HCT116 (cell line): ENCODE measurements around the gene KMT2E. TPM values are rescaled to one million over a fixed set of nuclear protein-coding genes. Genes with fewer than 3 reads are reported as not detected.

Experiments used
- ATAC-seq: fragments of 200-7000 bp; cut with Tn5 transposase; 2 replicates; pipeline ENCODE4 v1.9.1; 2020; ENCODE audit warnings: mild to moderate bottlenecking, moderate library complexity
- BruUV-seq: library from RNA; stranded (reverse); fragments of 400-500 nt; replicated peaks from 2 replicates; lab custom pipeline; 2021; lab: Mats Ljungman, UMichigan
- CTCF ChIA-PET: fragments of 300-600 bp; sonication (Branson Sonifier 250); formaldehyde crosslinking; loops from one replicate; lab custom pipeline; 2021; ENCODE audit warnings: antibody characterized with exemption; lab: Charles Lee
- POLR2A ChIA-PET: fragments of 300-600, 350-600 bp; sonication (Branson Sonifier 250); formaldehyde crosslinking; loops from one replicate; lab custom pipeline; 2021; ENCODE audit warnings: antibody characterized with exemption; lab: Charles Lee
- RAD21 ChIA-PET, 2 experiments: fragments of 300-600 bp; sonication (Branson Sonifier 250); formaldehyde crosslinking; loops; one replicate each; lab custom pipeline; 2023; ENCODE audit warnings: low total read pairs in 2 of 2; ENCODE audit not compliant: uncharacterized antibody in 2 of 2, unreplicated experiment in 2 of 2, low non-redundant PET in 1 of 2; lab: Charles Lee
- DNase-seq: peaks from one replicate; pipeline ENCODE4 v3.0.0-alpha.2; 2010; ENCODE audit warnings: low read depth, low spot score
- H2AFZ ChIP-seq: fragments of 200-600 bp; shearing (Covaris generic), sonication (generic); 2 replicates; pipeline ENCODE4 v1.6.1; 2017; ENCODE audit warnings: low read depth, mixed run types, mixed read lengths, antibody characterized with exemption, low read length; ENCODE audit not compliant: poor library complexity, severe bottlenecking
- H3K27ac ChIP-seq: 2 replicates; pipeline ENCODE4 v1.5.1; 2012; ENCODE audit warnings: low read depth, low read length
- H3K27me3 ChIP-seq: fragments of 200-600 bp; sonication (generic); 2 replicates; pipeline ENCODE4 v1.6.1; 2016; ENCODE audit warnings: mixed run types, low read length, mixed read lengths; ENCODE audit not compliant: insufficient read depth
- H3K36me3 ChIP-seq, 2 experiments: fragments of 200-500 bp in 1 of 2; fragments of 200-600 bp in 1 of 2; sonication (Bioruptor generic) in 1 of 2; sonication (generic) in 1 of 2; 2 replicates each; pipeline versions ENCODE4 v1.5.1 to v1.6.1; 2014 to 2016; ENCODE audit warnings: low read length in 2 of 2, inconsistent platforms in 1 of 2, mixed read lengths in 1 of 2, mixed run types in 1 of 2; ENCODE audit not compliant: insufficient read depth in 2 of 2, control insufficient read depth in 1 of 2
- H3K4me1 ChIP-seq, 2 experiments: fragments of 200-600 bp in 1 of 2; sonication (generic) in 1 of 2; 2 replicates each; pipeline versions ENCODE4 v1.5.1 to v1.6.1; 2012 to 2017; ENCODE audit warnings: low read length in 2 of 2, inconsistent platforms in 1 of 2, mild to moderate bottlenecking in 1 of 2, mixed read lengths in 1 of 2, mixed run types in 1 of 2, moderate library complexity in 1 of 2; ENCODE audit not compliant: insufficient read depth in 2 of 2, control insufficient read depth in 1 of 2
- H3K4me2 ChIP-seq: fragments of 200-600 bp; sonication (generic); 2 replicates; pipeline ENCODE4 v1.6.1; 2017; ENCODE audit warnings: mixed run types, low read length, mixed read lengths
- H3K4me3 ChIP-seq, 2 experiments: fragments of 200-600 bp in 1 of 2; sonication (generic) in 1 of 2; replicated peaks in 1 of 2; 2 replicates each; pipeline ENCODE4 v1.5.1; 2011 to 2016; ENCODE audit warnings: low read length in 2 of 2, control low read depth in 1 of 2, low read depth in 1 of 2, mild to moderate bottlenecking in 1 of 2, mixed read lengths in 1 of 2, mixed run types in 1 of 2
- H3K79me2 ChIP-seq: fragments of 200-600 bp; sonication (generic); 2 replicates; pipeline ENCODE4 v1.6.1; 2017; ENCODE audit warnings: mild to moderate bottlenecking, mixed run types, low read length, moderate library complexity, mixed read lengths; ENCODE audit not compliant: insufficient read depth
- H3K9ac ChIP-seq: fragments of 200-600 bp; sonication (generic); 2 replicates; pipeline ENCODE4 v1.6.1; 2016; ENCODE audit warnings: low read length, mixed read lengths
- H3K9me2 ChIP-seq: fragments of 200-600 bp; sonication (generic), shearing (Covaris generic); 2 replicates; pipeline ENCODE4 v1.6.1; 2017; ENCODE audit warnings: mixed run types, mild to moderate bottlenecking, moderate library complexity; ENCODE audit not compliant: insufficient read depth
- H3K9me3 ChIP-seq, 2 experiments: fragments of 200-500 bp in 1 of 2; fragments of 200-600 bp in 1 of 2; sonication (Bioruptor generic) in 1 of 2; sonication (generic) in 1 of 2; 2 replicates each; pipeline ENCODE4 v1.6.1; 2014 to 2017; ENCODE audit warnings: low read length in 2 of 2, mixed read lengths in 2 of 2, inconsistent platforms in 1 of 2, low read depth in 1 of 2, mild to moderate bottlenecking in 1 of 2, mixed run types in 1 of 2, moderate library complexity in 1 of 2; ENCODE audit not compliant: control insufficient read depth in 1 of 2, insufficient read depth in 1 of 2
- H4K20me1 ChIP-seq: fragments of 200-600 bp; sonication (generic), shearing (Covaris generic); 2 replicates; pipeline ENCODE4 v1.6.1; 2017; ENCODE audit warnings: mixed run types, mild to moderate bottlenecking, moderate library complexity; ENCODE audit not compliant: insufficient read depth
- CBX3 ChIP-seq: IDR thresholded peaks from 2 replicates; pipeline ENCODE4 v1.6.1; 2012; ENCODE audit warnings: low read depth
- CEBPB ChIP-seq: IDR thresholded peaks from 2 replicates; pipeline ENCODE4 v1.6.1; 2012; ENCODE audit warnings: low read depth
- CTCF ChIP-seq, 3 experiments: fragments of 200-600 bp in 1 of 3; sonication (generic) in 1 of 3; IDR thresholded peaks in 2 of 3; conservative IDR thresholded peaks in 1 of 3; 2 replicates each; pipeline ENCODE4 v1.5.1; 2012 to 2017; ENCODE audit warnings: low read depth in 2 of 3, low read length in 2 of 3, antibody characterized with exemption in 1 of 3, borderline replicate concordance in 1 of 3, control low read depth in 1 of 3, mild to moderate bottlenecking in 1 of 3, mixed read lengths in 1 of 3, mixed run types in 1 of 3, moderate library complexity in 1 of 3; ENCODE audit not compliant: insufficient read depth in 1 of 3
- EGR1 ChIP-seq: IDR thresholded peaks from 2 replicates; pipeline ENCODE4 v1.6.1; 2012; ENCODE audit warnings: low read depth
- ELF1 ChIP-seq: IDR thresholded peaks from 2 replicates; pipeline ENCODE4 v1.6.1; 2012; ENCODE audit warnings: low read depth, borderline replicate concordance
- EZH2 ChIP-seq: fragments of 200-600 bp; sonication (generic); IDR thresholded peaks from 2 replicates; pipeline ENCODE4 v1.6.1; 2017; ENCODE audit warnings: antibody characterized with exemption, mixed run types
- EZH2phosphoT487 ChIP-seq: fragments of 200-600 bp; IDR thresholded peaks from 2 replicates; pipeline ENCODE4 v1.6.1; 2018; ENCODE audit warnings: antibody characterized with exemption, borderline replicate concordance
- POLR2A ChIP-seq: IDR thresholded peaks from 2 replicates; pipeline ENCODE4 v1.7.0; 2011; ENCODE audit warnings: borderline replicate concordance; ENCODE audit not compliant: insufficient read depth, insufficient read length; ENCODE audit errors: extremely low read depth
- POLR2AphosphoS5 ChIP-seq: IDR thresholded peaks from 2 replicates; pipeline ENCODE4 v1.6.1; 2011; ENCODE audit warnings: mild to moderate bottlenecking, low read depth, low read length, moderate library complexity
- RAD21 ChIP-seq: IDR thresholded peaks from 2 replicates; pipeline ENCODE4 v1.6.1; 2012; ENCODE audit warnings: low read depth, mild to moderate bottlenecking
- REST ChIP-seq: IDR thresholded peaks from 2 replicates; pipeline ENCODE4 v1.6.1; 2012; ENCODE audit warnings: low read depth
- SIN3A ChIP-seq: IDR thresholded peaks from 2 replicates; pipeline ENCODE4 v1.6.1; 2012; ENCODE audit warnings: low read depth
- SP1 ChIP-seq: IDR thresholded peaks from 2 replicates; pipeline ENCODE4 v1.6.1; 2012; ENCODE audit warnings: low read depth
- SRF ChIP-seq: IDR thresholded peaks from 2 replicates; pipeline ENCODE4 v1.6.1; 2012; ENCODE audit warnings: low read depth
- YY1 ChIP-seq: IDR thresholded peaks from 2 replicates; pipeline ENCODE4 v1.6.1; 2011; ENCODE audit warnings: low read length, low read depth, moderate library complexity, mild to moderate bottlenecking; ENCODE audit not compliant: insufficient replicate concordance; ENCODE audit errors: extremely low read depth
- intact Hi-C: fragments of 100-400 bp; cut with micrococcal nuclease; formaldehyde crosslinking; loops from 2 replicates; pipeline ENCODE4 v1.10.0; 2022
- total RNA-seq: library from RNA; stranded (reverse); gene quantifications from one replicate; pipeline ENCODE4 v1.2.1, GENCODE V29; 2021; ENCODE audit not compliant: unreplicated experiment
- TF ChIP-seq, protein P1 (sequence below): IDR thresholded peaks from 2 replicates; pipeline ENCODE4 v1.6.1; 2012

KMT2E gene
- total RNA-seq, 1 experiment from 2014 or later, result 39.8 TPM

DNA sequence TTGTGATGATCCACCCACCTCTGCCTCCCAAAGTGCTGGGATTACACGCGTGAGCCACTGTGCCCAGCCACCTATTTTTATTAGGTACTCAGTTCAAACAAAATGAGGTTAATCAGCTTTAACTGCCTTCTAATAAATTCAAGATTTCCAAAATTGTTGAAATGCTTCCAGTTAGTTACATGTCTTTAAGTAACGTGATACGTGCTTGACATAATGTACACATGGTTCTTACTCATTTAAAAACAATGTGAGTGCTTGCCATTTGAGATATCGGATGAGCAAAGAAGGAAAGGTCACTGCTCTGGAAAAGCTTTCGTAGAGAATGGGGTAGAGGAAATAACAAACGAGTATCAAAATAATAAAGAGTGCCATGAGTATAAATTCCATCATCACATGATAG lies 83.6 kb downstream of the KMT2E start:
- no peak overlapping the region for H3K4me2 ChIP-seq
- no peak for DNase-seq

DNA sequence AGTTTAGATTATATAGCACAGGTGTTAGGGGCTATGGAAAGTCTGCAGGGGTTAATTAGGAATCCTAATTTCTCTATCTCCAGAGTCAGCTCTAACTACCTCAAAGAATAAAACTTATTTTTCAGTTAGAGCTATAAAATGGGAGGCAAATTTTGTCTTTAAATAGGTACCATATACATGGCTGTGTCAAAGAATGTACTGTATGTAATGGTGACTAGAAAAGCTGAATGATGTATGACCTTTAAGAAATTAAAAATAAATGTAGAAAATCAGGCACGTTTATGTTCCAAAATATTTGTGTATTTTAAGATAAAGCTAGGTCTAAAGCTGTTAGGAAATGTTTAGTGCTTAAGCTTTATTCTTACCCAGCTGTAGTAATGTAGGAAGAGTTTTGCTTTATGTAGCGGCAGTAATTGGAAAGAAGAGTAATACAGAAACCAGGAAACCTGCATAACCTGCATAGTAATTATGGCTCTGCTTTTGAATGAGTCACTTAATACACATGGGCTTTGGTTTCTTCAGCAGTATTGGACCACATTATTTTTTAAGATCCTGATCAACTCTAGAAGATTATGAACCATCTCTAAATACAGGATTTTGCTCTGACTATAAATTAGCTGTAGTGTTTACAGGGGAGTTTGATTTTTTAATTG lies 85.0 kb downstream of the KMT2E start:
- H4K20me1 ChIP-seq, result no peaks in the 10 kb centered on the region
- no peak overlapping the region for H3K4me2 ChIP-seq
- no peaks in the 10 kb centered on the region for H3K79me2 ChIP-seq
- H3K9me2 ChIP-seq, result no peaks in the 10 kb centered on the region
- peaks cover 3 to 8% of the 10 kb centered on the region in 2 experiments; a peak in 2 of 4 replicates for H3K36me3 ChIP-seq
- H2AFZ ChIP-seq, result no peak overlapping the region
- ChIA-PET CTCF (no interaction called here), RAD21 (no interaction called here), POLR2A (no interaction called here)
- intact Hi-C loops, result no loop called here
- H3K27ac ChIP-seq, result no peak overlapping the region
- BruUV-seq, result no TSS peak
- H3K9me3 ChIP-seq, result no peaks in the 10 kb centered on the region
- H3K4me3 ChIP-seq, result no peak overlapping the region
- ATAC-seq (no peak), DNase-seq (no peak)
- no peaks in the 10 kb centered on the region for H3K4me1 ChIP-seq
- H3K27me3 ChIP-seq, result no peaks in the 10 kb centered on the region
- no peak overlapping the region for H3K9ac ChIP-seq
- TF ChIP-seq CEBPB (no peak), YY1 (no peak), ELF1 (no peak), CBX3 (no peak), POLR2A (no peak), SP1 (no peak), CTCF (IDR thresholded peaks at IDR 0.05 in 2 of 3, conservative IDR thresholded peaks at IDR 0.05 in 1 of 3; ENCODE audit: borderline replicate concordance in 1 of 3, insufficient read depth in 1 of 3, low read depth in 2 of 3, low read length in 2 of 3) (no peak), EZH2 (no peak), REST (no peak), RAD21 (no peak), EGR1 (no peak), POLR2AphosphoS5 (no peak), SRF (no peak), EZH2phosphoT487 (no peak), SIN3A (no peak)
- TF ChIP-seq, protein P1, sequence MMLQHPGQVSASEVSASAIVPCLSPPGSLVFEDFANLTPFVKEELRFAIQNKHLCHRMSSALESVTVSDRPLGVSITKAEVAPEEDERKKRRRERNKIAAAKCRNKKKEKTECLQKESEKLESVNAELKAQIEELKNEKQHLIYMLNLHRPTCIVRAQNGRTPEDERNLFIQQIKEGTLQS, result no peak

More for the DNA sequence above, 83.6 kb downstream of the KMT2E start:
- no peaks in the 10 kb centered on the region for H3K9me2 ChIP-seq
- no peak overlapping the region for H3K4me3 ChIP-seq
- H3K4me1 ChIP-seq, result no peaks in the 10 kb centered on the region
- ChIA-PET CTCF (no interaction called here), RAD21 (no interaction called here), POLR2A (no interaction called here)
- intact Hi-C loops, result no loop called here
- no peak overlapping the region for H3K27ac ChIP-seq
- H3K36me3 ChIP-seq, result peaks cover 0 to 8% of the 10 kb centered on the region in 2 experiments; a peak in 2 of 4 replicates
- no TSS peak for BruUV-seq
- no peak overlapping the region for H2AFZ ChIP-seq
- H3K79me2 ChIP-seq, result no peaks in the 10 kb centered on the region; the same call in 1 of the 2 replicates
- H3K9ac ChIP-seq, result no peak overlapping the region
- H4K20me1 ChIP-seq, result no peaks in the 10 kb centered on the region
- H3K9me3 ChIP-seq, result no peaks in the 10 kb centered on the region
- no peak for ATAC-seq
- no peaks in the 10 kb centered on the region for H3K27me3 ChIP-seq
- no peak for TF ChIP-seq ELF1
